Ecto neural progenitor cell (in vitro differentiated cells): ENCODE measurements around the gene FCHO2.
A peak's percentile ranks its signal among the peaks of the same experiment; 100 is the strongest.
"Not testable (repeated sequence)": the region's sequence is repeated elsewhere in the genome, so short reads cannot be mapped to it uniquely, and the experiment has no call there.

ENCODE experiments used
- DNase-seq: peaks from one replicate; pipeline ENCODE4 v3.0.0-alpha.2; 2018; ENCODE audit warnings: low spot score

The FCHO2 gene

GRCh38 chr5:72955768-72956323 lies at the start of gene FCHO2:
TSS of gene FCHO2 (plus strand) at chr5:72956041. CDS start at chr5:72956097, 56 bp downstream.
- DNase-seq: peak; percentile 99

GRCh38 chr5:72906806-72907205 lies 49.0 kb upstream of the FCHO2 start:
- DNase-seq: no peak

- DNase-seq: no peak
Measured at GRCh38 chr5:72908664-72909063, 47.2 kb upstream of the FCHO2 start.

GRCh38 chr5:72917371-72917776 lies 38.5 kb upstream of the FCHO2 start:
- no peak for DNase-seq

GRCh38 chr5:72920690-72921502 lies 34.9 kb upstream of the FCHO2 start:
- DNase-seq: no peak

- no peak for DNase-seq
Measured at GRCh38 chr5:72921886-72922285, 34.0 kb upstream of the FCHO2 start.

GRCh38 chr5:72922422-72922821 lies 33.4 kb upstream of the FCHO2 start:
- no peak for DNase-seq

- no peak for DNase-seq
Measured at GRCh38 chr5:72925336-72926010, 30.4 kb upstream of the FCHO2 start.

- DNase-seq: not testable (repeated sequence)
Measured at GRCh38 chr5:72932686-72933085, 23.2 kb upstream of the FCHO2 start.

- DNase-seq: not testable (repeated sequence)
Measured at GRCh38 chr5:72934953-72935725, 20.7 kb upstream of the FCHO2 start.

- no peak for DNase-seq
Measured at GRCh38 chr5:72936893-72937292, 18.9 kb upstream of the FCHO2 start.

GRCh38 chr5:72937517-72938061 lies 18.3 kb upstream of the FCHO2 start:
- DNase-seq: no peak

GRCh38 chr5:72938206-72938605 lies 17.6 kb upstream of the FCHO2 start:
- DNase-seq: no peak

- DNase-seq: no peak
Measured at GRCh38 chr5:72940082-72940481, 15.8 kb upstream of the FCHO2 start.

GRCh38 chr5:72943307-72943706 lies 12.5 kb upstream of the FCHO2 start:
- no peak for DNase-seq

- DNase-seq: no peak
Measured at GRCh38 chr5:72947498-72947897, 8.3 kb upstream of the FCHO2 start.

- no peak for DNase-seq
Measured at GRCh38 chr5:72949481-72949880, 6.4 kb upstream of the FCHO2 start.

- no peak for DNase-seq
Measured at GRCh38 chr5:72951671-72952468, 4.0 kb upstream of the FCHO2 start.

- no peak for DNase-seq
Measured at GRCh38 chr5:72954389-72954788, 1.5 kb upstream of the FCHO2 start.

- DNase-seq: peak; percentile 82
Measured at GRCh38 chr5:72955143-72955767, 586 bp upstream of the FCHO2 start.
